DMS79 (cell line): ENCODE measurements around the gene CYP2C9.

Source experiments
- DNase-seq: peaks from one replicate; lab custom pipeline; 2025; lab: John Stamatoyannopoulos, UW

CYP2C9 gene

GRCh38 chr10:95039281-95039680, 100.8 kb downstream of the CYP2C9 start:
- DNase-seq: no peak
